A549 (cell line): Measurements from ENCODE around the gene MAPK8IP3. TPM values are rescaled to one million over a fixed set of nuclear protein-coding genes. Genes with fewer than 3 reads are reported as not detected.

ENCODE experiments used
- ATAC-seq, 2 experiments: fragments of 200-7000 bp in 1 of 2; fragments of >200 bp in 1 of 2; cut with Nextera tagmentation in 1 of 2; cut with Tn5 transposase in 1 of 2; 3 replicates each; pipeline versions ENCODE4 v1.8.0 to v1.9.1; 2018 to 2020; ENCODE audit warnings: mild to moderate bottlenecking in 1 of 2, moderate library complexity in 1 of 2
- CTCF ChIA-PET: fragments of 300-600 bp; sonication (Branson Sonifier 250); formaldehyde crosslinking; extraction: SDS; loops from one replicate; lab custom pipeline; 2021; ENCODE audit warnings: antibody characterized with exemption, inconsistent platforms; lab: Yijun Ruan, JAX
- POLR2A ChIA-PET: fragments of 350-600 bp; formaldehyde crosslinking; extraction: SDS; loops from one replicate; lab custom pipeline; 2021; ENCODE audit warnings: antibody characterized with exemption, inconsistent platforms; lab: Yijun Ruan, JAX
- DNase-seq, 2 experiments: peaks; one replicate each; pipeline versions ENCODE4 v3.0.0 to v3.0.0-alpha.2; 2011 to 2016; ENCODE audit warnings: low read depth in 1 of 2, low spot score in 1 of 2
- FAIRE-seq: peaks from 2 replicates; lab custom pipeline; 2011; peaks lifted over from hg19 to GRCh38; lab: Jason Lieb, UNC
- H3K27ac ChIP-seq, 2 experiments: fragments of >200 bp; sonication (Bioruptor Twin); formaldehyde crosslinking; 3 replicates each; pipeline ENCODE4 v1.5.1; 2016 to 2017
- H3K4me1 ChIP-seq: fragments of >200 bp; sonication (Bioruptor Twin); formaldehyde crosslinking; 3 replicates; pipeline ENCODE4 v1.6.1; 2016
- H3K4me2 ChIP-seq: fragments of >200 bp; sonication (Bioruptor Twin); formaldehyde crosslinking; 3 replicates; pipeline ENCODE4 v1.6.1; 2016
- H3K4me3 ChIP-seq: fragments of >200 bp; sonication (Bioruptor Twin); formaldehyde crosslinking; 3 replicates; pipeline ENCODE4 v1.5.1; 2016
- H3K9me3 ChIP-seq: fragments of >200 bp; sonication (Bioruptor Twin); formaldehyde crosslinking; 3 replicates; pipeline ENCODE4 v1.6.1; 2016
- CBX8 ChIP-seq: fragments of 200-600 bp; sonication (generic); IDR thresholded peaks from 2 replicates; pipeline ENCODE4 v1.6.1; 2016
- CHD4 ChIP-seq: fragments of 200-600 bp; sonication (generic); IDR thresholded peaks from 2 replicates; pipeline ENCODE4 v1.6.1; 2016; ENCODE audit warnings: antibody characterized with exemption, mild to moderate bottlenecking, borderline replicate concordance
- ELK1 ChIP-seq: fragments of 150-350 bp; IDR thresholded peaks from 2 replicates; pipeline ENCODE4 v1.6.1; 2014; ENCODE audit warnings: low read depth, mild to moderate bottlenecking, low read length
- HMGXB4 ChIP-seq: fragments of 250-450 bp; sonication (Bioruptor Pico); IDR thresholded peaks from 2 replicates; pipeline ENCODE4 v1.5.0; 2021; ENCODE audit warnings: mild to moderate bottlenecking, moderate library complexity, borderline replicate concordance
- POLR2A ChIP-seq: IDR thresholded peaks from 2 replicates; pipeline ENCODE4 v1.6.1; 2012; ENCODE audit warnings: mild to moderate bottlenecking, low read length
- RARB ChIP-seq: fragments of 250-450 bp; sonication (Bioruptor Pico); IDR thresholded peaks from 2 replicates; pipeline ENCODE4 v1.8.0; 2021; ENCODE audit warnings: mild to moderate bottlenecking, moderate library complexity
- REST ChIP-seq: fragments of 200-600 bp; sonication (generic); IDR thresholded peaks from 2 replicates; pipeline ENCODE4 v1.6.1; 2016; ENCODE audit warnings: antibody characterized with exemption, mild to moderate bottlenecking, moderate library complexity
- RNF2 ChIP-seq: fragments of 200-600 bp; sonication (generic); IDR thresholded peaks from 2 replicates; pipeline ENCODE4 v1.6.1; 2016; ENCODE audit warnings: low read depth, mild to moderate bottlenecking, antibody characterized with exemption, moderate library complexity, borderline replicate concordance
- WGBS: methylation state at CpG from one replicate; pipeline ENCODE4 v1.1.6; 2017; ENCODE audit errors: missing lambda C conversion rate; 5-methylcytosine and 5-hydroxymethylcytosine counted together
- polyA plus RNA-seq, 4 experiments: library from polyadenylated mRNA; depleted of rRNA in 3 of 4; stranded (reverse); fragments of >200 nt; fragmentation: RNase III in 1 of 4; extraction: RNeasy Plus Mini Kit Qiagen cat#74134 plus additional on column Dnase treatment in 1 of 4; gene quantifications; 2 replicates in 3 of 4; 3 replicates in 1 of 4; pipeline ENCODE4 v1.2.3, GENCODE V29; 2011 to 2017

The MAPK8IP3 gene
- polyA plus RNA-seq, 2 of the 4 experiments (the other 2 are of a cell fraction) = 12.0 to 53.3 TPM

- CTCF ChIA-PET = interaction anchor here (1.2 to 1.6 kb wide), 2 partner anchors 9 to 19 kb away, joined by 4 to 6 read pairs; partner anchors contain the start of genes MRPS34 and NUBP2
- ATAC-seq = peak in 1 of 2 experiments; percentile 11; a peak in 2 of 6 replicates
- H3K4me3 ChIP-seq = no peak overlapping the region
- no peak for DNase-seq
- H3K4me2 ChIP-seq = no peak overlapping the region
- no peaks in the 10 kb centered on the region for H3K9me3 ChIP-seq
- no peak overlapping the region for H3K27ac ChIP-seq
- H3K4me1 ChIP-seq = peaks cover 5% of the 10 kb centered on the region; the same call in 1 of the 3 replicates
- TF ChIP-seq CHD4 = no peak
- no peak for TF ChIP-seq POLR2A
- TF ChIP-seq ELK1 = no peak
- TF ChIP-seq HMGXB4 (CRISPR knock-in tag) = no peak
- no peak for TF ChIP-seq REST
- no peak for TF ChIP-seq RNF2
- no peak for TF ChIP-seq CBX8
- WGBS = 93% methylated on average over 15 of the region's 59 CpGs
- POLR2A ChIA-PET = interaction anchor here (1.9 kb wide), 1 partner anchor 10 kb away, joined by 11 read pairs; the partner anchor contains the start of genes NUBP2 and SPSB3
- FAIRE-seq = no peak
Measured at GRCh38 chr16:1791943-1792812, 86.2 kb downstream of the MAPK8IP3 start.

- DNase-seq (no peak), FAIRE-seq (no peak), ATAC-seq (no peak)
- no peak for TF ChIP-seq HMGXB4 (CRISPR knock-in tag)
- TF ChIP-seq RARB (CRISPR knock-in tag) = no peak
- POLR2A ChIA-PET = interaction anchor here (1.8 kb wide), 1 partner anchor 11 kb away, joined by 9 read pairs; the partner anchor contains the start of genes NUBP2 and SPSB3
- CTCF ChIA-PET = interaction anchor here (0.7 to 1.6 kb wide), 5 partner anchors 10 to 137 kb away, joined by 3 to 7 read pairs (median 4); partner anchors contain the start of genes MRPS34 and NUBP2
- H3K9me3 ChIP-seq = peaks cover 4% of the 10 kb centered on the region; the same call in 1 of the 3 replicates
- peaks cover 5% of the 10 kb centered on the region; the same call in 1 of the 3 replicates for H3K4me1 ChIP-seq
- WGBS = 79% methylated on average over 7 of the region's 33 CpGs
- H3K4me3 ChIP-seq = no peak overlapping the region
- no peak overlapping the region for H3K27ac ChIP-seq
- H3K4me2 ChIP-seq = no peak overlapping the region
Measured at GRCh38 chr16:1792836-1793577, 87.0 kb downstream of the MAPK8IP3 start.
